NB4 (cell line): ENCODE results near the gene RAB19.
"Not testable (repeated sequence)": the region's sequence is repeated elsewhere in the genome, so short reads cannot be mapped to it uniquely, and the experiment has no call there.

Source experiments
- MYC ChIP-seq: IDR thresholded peaks from 2 replicates; pipeline ENCODE4 v1.6.1; 2011; ENCODE audit warnings: low read depth, low read length
- POLR2A ChIP-seq: IDR thresholded peaks from 2 replicates; pipeline ENCODE4 v1.6.1; 2011; ENCODE audit warnings: mild to moderate bottlenecking; ENCODE audit not compliant: insufficient read length; ENCODE audit errors: extremely low read depth
- TF ChIP-seq, protein P1 (sequence below): IDR thresholded peaks from one replicate; pipeline ENCODE4 v1.5.1; 2012; ENCODE audit warnings: low read depth, low read length
- TF ChIP-seq, protein P2 (sequence below): IDR thresholded peaks from 2 replicates; pipeline ENCODE4 v1.6.1; 2011; ENCODE audit warnings: low read depth, low read length

GRCh38 chr7:140418156-140418472 is 14.3 kb downstream of the RAB19 start:
- TF ChIP-seq, protein P1, sequence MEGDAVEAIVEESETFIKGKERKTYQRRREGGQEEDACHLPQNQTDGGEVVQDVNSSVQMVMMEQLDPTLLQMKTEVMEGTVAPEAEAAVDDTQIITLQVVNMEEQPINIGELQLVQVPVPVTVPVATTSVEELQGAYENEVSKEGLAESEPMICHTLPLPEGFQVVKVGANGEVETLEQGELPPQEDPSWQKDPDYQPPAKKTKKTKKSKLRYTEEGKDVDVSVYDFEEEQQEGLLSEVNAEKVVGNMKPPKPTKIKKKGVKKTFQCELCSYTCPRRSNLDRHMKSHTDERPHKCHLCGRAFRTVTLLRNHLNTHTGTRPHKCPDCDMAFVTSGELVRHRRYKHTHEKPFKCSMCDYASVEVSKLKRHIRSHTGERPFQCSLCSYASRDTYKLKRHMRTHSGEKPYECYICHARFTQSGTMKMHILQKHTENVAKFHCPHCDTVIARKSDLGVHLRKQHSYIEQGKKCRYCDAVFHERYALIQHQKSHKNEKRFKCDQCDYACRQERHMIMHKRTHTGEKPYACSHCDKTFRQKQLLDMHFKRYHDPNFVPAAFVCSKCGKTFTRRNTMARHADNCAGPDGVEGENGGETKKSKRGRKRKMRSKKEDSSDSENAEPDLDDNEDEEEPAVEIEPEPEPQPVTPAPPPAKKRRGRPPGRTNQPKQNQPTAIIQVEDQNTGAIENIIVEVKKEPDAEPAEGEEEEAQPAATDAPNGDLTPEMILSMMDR, result not testable (repeated sequence)
- TF ChIP-seq POLR2A, MYC: not testable (repeated sequence)
- TF ChIP-seq, protein P2, sequence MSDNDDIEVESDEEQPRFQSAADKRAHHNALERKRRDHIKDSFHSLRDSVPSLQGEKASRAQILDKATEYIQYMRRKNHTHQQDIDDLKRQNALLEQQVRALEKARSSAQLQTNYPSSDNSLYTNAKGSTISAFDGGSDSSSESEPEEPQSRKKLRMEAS, result not testable (repeated sequence)
